Measurements from ENCODE around the gene IFT122.

- TF ChIP-seq POLR2A (IDR thresholded peaks at IDR 0.05) (no peak), CTCF (IDR thresholded peaks at IDR 0.05) (no peak)
Measured at GRCh38 chr3:129448186-129448895, 8.3 kb downstream of the IFT122 start.
